IMR-90 (cell line): ENCODE results near the gene KCNAB2.

Source experiments
- CEBPB ChIP-seq: IDR thresholded peaks from 2 replicates; pipeline ENCODE4 v1.6.1; 2012; ENCODE audit warnings: low read depth, low read length, improper control_type of control experiment
- CHD1 ChIP-seq: IDR thresholded peaks from 2 replicates; pipeline ENCODE4 v1.6.1; 2012; ENCODE audit warnings: low read depth, low read length, improper control_type of control experiment
- MAFK ChIP-seq: IDR thresholded peaks from 2 replicates; pipeline ENCODE4 v1.6.1; 2012; ENCODE audit warnings: low read depth, low read length, improper control_type of control experiment
- MXI1 ChIP-seq: IDR thresholded peaks from 2 replicates; pipeline ENCODE4 v1.6.1; 2012; ENCODE audit warnings: low read depth, mild to moderate bottlenecking, low read length, moderate library complexity, borderline replicate concordance
- POLR2A ChIP-seq: IDR thresholded peaks from 2 replicates; pipeline ENCODE4 v1.6.1; 2012; ENCODE audit warnings: mild to moderate bottlenecking, low read depth, low read length
- RAD21 ChIP-seq: IDR thresholded peaks from 2 replicates; pipeline ENCODE4 v1.6.1; 2012; ENCODE audit warnings: low read length, improper control_type of control experiment
- RCOR1 ChIP-seq: IDR thresholded peaks from 2 replicates; pipeline ENCODE4 v1.6.1; 2012; ENCODE audit warnings: mild to moderate bottlenecking, low read length, improper control_type of control experiment; ENCODE audit not compliant: insufficient replicate concordance
- RFX5 ChIP-seq: IDR thresholded peaks from 2 replicates; pipeline ENCODE4 v1.8.0; 2012; ENCODE audit warnings: low read depth, mild to moderate bottlenecking, low read length, moderate library complexity
- SMC3 ChIP-seq: fragments of 150-350 bp; IDR thresholded peaks from 2 replicates; pipeline ENCODE4 v1.6.1; 2016; ENCODE audit warnings: low read depth, mild to moderate bottlenecking, antibody characterized with exemption, low read length, moderate library complexity
- TF ChIP-seq, protein P1 (sequence below): conservative IDR thresholded peaks from 2 replicates; pipeline ENCODE4 v1.5.1; 2012; ENCODE audit warnings: mild to moderate bottlenecking, low read depth, low read length, improper control_type of control experiment
- TF ChIP-seq, protein P2 (sequence below): fragments of 150-350 bp; IDR thresholded peaks from 2 replicates; pipeline ENCODE4 v1.6.1; 2017; ENCODE audit warnings: mild to moderate bottlenecking, antibody characterized with exemption, low read length, low read depth

DNA sequence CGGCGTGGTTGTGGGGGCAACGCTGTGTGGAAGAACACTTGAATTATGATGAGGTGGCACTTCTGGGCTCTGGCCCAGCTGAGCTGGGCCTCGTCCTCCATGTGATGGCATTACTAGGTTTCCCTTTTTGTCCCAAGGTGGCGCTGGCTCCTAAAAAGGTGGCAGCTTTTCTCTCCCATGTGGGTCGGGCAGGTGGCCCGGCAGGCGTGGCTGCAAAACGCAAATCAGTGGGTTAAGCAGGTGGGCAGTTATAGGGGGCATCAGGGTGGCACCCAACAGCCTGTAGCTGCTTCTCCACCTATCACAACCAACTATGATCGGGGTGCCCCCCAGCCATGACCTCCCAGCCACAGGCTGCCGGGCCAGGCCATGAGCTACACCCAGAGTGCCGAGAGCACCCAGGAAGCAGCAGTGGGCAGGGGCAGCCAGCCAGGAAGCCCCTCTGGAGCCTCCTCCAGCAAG lies 59.6 kb downstream of the KCNAB2 start:
- TF ChIP-seq, protein P1, sequence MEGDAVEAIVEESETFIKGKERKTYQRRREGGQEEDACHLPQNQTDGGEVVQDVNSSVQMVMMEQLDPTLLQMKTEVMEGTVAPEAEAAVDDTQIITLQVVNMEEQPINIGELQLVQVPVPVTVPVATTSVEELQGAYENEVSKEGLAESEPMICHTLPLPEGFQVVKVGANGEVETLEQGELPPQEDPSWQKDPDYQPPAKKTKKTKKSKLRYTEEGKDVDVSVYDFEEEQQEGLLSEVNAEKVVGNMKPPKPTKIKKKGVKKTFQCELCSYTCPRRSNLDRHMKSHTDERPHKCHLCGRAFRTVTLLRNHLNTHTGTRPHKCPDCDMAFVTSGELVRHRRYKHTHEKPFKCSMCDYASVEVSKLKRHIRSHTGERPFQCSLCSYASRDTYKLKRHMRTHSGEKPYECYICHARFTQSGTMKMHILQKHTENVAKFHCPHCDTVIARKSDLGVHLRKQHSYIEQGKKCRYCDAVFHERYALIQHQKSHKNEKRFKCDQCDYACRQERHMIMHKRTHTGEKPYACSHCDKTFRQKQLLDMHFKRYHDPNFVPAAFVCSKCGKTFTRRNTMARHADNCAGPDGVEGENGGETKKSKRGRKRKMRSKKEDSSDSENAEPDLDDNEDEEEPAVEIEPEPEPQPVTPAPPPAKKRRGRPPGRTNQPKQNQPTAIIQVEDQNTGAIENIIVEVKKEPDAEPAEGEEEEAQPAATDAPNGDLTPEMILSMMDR = no peak
- TF ChIP-seq POLR2A (no peak), RAD21 (no peak), SMC3 (no peak), CEBPB (no peak), MAFK (peak; percentile 53; the same call in 1 of the 2 replicates), RFX5 (no peak), RCOR1 (no peak), CHD1 (no peak), MXI1 (no peak)
- TF ChIP-seq, protein P2, sequence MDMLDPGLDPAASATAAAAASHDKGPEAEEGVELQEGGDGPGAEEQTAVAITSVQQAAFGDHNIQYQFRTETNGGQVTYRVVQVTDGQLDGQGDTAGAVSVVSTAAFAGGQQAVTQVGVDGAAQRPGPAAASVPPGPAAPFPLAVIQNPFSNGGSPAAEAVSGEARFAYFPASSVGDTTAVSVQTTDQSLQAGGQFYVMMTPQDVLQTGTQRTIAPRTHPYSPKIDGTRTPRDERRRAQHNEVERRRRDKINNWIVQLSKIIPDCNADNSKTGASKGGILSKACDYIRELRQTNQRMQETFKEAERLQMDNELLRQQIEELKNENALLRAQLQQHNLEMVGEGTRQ = no peak
